GM23338 (cell line): ENCODE data around the gene CLCN6. TPM values are rescaled to one million over a fixed set of nuclear protein-coding genes. Genes with fewer than 3 reads are reported as not detected.

Experiments used
- ATAC-seq: fragments of 200-7000 bp; cut with Tn5 transposase; 3 replicates; pipeline ENCODE4 v1.9.1; 2020
- DNase-seq: peaks from one replicate; pipeline ENCODE4 v3.0.0-alpha.2; 2015; ENCODE audit warnings: low spot score
- H2AFZ ChIP-seq: fragments of 200-600 bp; sonication (generic); 2 replicates; pipeline ENCODE4 v1.8.0; 2016; ENCODE audit warnings: antibody characterized with exemption, mild to moderate bottlenecking, moderate library complexity
- H3F3A ChIP-seq: fragments of 200-600 bp; sonication (generic); replicated peaks from 2 replicates; pipeline ENCODE4 v1.8.0; 2017; ENCODE audit warnings: antibody characterized with exemption, mixed run types, low read depth
- H3K27ac ChIP-seq: fragments of 200-600 bp; sonication (generic); 2 replicates; pipeline ENCODE4 v1.6.1; 2016; ENCODE audit warnings: low read depth
- H3K27me3 ChIP-seq: fragments of 200-600 bp; sonication (generic); 2 replicates; pipeline ENCODE4 v1.8.0; 2016; ENCODE audit warnings: mild to moderate bottlenecking, mixed run types, moderate library complexity; ENCODE audit not compliant: insufficient read depth
- H3K36me3 ChIP-seq: fragments of 200-600 bp; sonication (generic); 2 replicates; pipeline ENCODE4 v1.8.0; 2016; ENCODE audit warnings: mild to moderate bottlenecking; ENCODE audit not compliant: insufficient read depth
- H3K4me1 ChIP-seq: fragments of 200-600 bp; sonication (generic); 2 replicates; pipeline ENCODE4 v1.8.0; 2016; ENCODE audit warnings: mild to moderate bottlenecking, moderate library complexity; ENCODE audit not compliant: insufficient read depth
- H3K4me2 ChIP-seq: fragments of 200-600 bp; sonication (generic); 2 replicates; pipeline ENCODE4 v1.7.1; 2017; ENCODE audit warnings: mixed run types
- H3K4me3 ChIP-seq: fragments of 200-600 bp; sonication (generic); 2 replicates; pipeline ENCODE4 v1.6.1; 2016; ENCODE audit warnings: mixed run types
- H3K79me2 ChIP-seq: fragments of 200-600 bp; sonication (generic); replicated peaks from 2 replicates; pipeline ENCODE4 v1.8.0; 2017; ENCODE audit warnings: mild to moderate bottlenecking; ENCODE audit not compliant: insufficient read depth
- H3K9me2 ChIP-seq: fragments of 200-600 bp; sonication (generic); 2 replicates; pipeline ENCODE4 v1.8.0; 2017; ENCODE audit not compliant: insufficient read depth
- H4K20me1 ChIP-seq: fragments of 200-600 bp; sonication (generic); replicated peaks from 2 replicates; pipeline ENCODE4 v1.8.0; 2017; ENCODE audit warnings: mild to moderate bottlenecking; ENCODE audit not compliant: insufficient read depth
- H3K27ac Mint-ChIP-seq: 2 replicates; pipeline ENCODE4 v1.8.0; 2020; ENCODE audit warnings: inconsistent platforms, mild to moderate bottlenecking, moderate library complexity, mixed read lengths
- H3K27me3 Mint-ChIP-seq: 3 replicates; pipeline ENCODE4 v1.8.0; 2022; ENCODE audit warnings: low read depth, mild to moderate bottlenecking, moderate library complexity, mixed read lengths, inconsistent platforms; ENCODE audit not compliant: insufficient read depth, poor library complexity
- H3K36me3 Mint-ChIP-seq: 3 replicates; pipeline ENCODE4 v1.8.0; 2021; ENCODE audit warnings: low read depth, mild to moderate bottlenecking, inconsistent platforms, moderate library complexity, mixed read lengths
- H3K4me1 Mint-ChIP-seq: 3 replicates; pipeline ENCODE4 v1.8.0; 2020; ENCODE audit warnings: mild to moderate bottlenecking, inconsistent platforms, mixed read lengths
- H3K4me3 Mint-ChIP-seq: 3 replicates; pipeline ENCODE4 v1.8.0; 2021; ENCODE audit warnings: moderate library complexity, mild to moderate bottlenecking, inconsistent platforms, mixed read lengths
- H3K9me3 Mint-ChIP-seq: 3 replicates; pipeline ENCODE4 v1.8.0; 2020; ENCODE audit warnings: moderate library complexity, mild to moderate bottlenecking, inconsistent platforms, mixed read lengths
- CREB1 ChIP-seq: fragments of 250-450 bp; sonication (Bioruptor Pico); IDR thresholded peaks from 2 replicates; pipeline ENCODE4 v1.5.0; 2020; ENCODE audit warnings: low read depth, mild to moderate bottlenecking, moderate library complexity
- CTCF ChIP-seq, 2 experiments: fragments of 200-600 bp in 1 of 2; sonication (generic) in 1 of 2; conservative IDR thresholded peaks; 2 replicates each; pipeline versions ENCODE4 v1.5.1 to v1.6.1; 2016 to 2017; ENCODE audit warnings: antibody characterized with exemption in 2 of 2, low read depth in 2 of 2, mild to moderate bottlenecking in 2 of 2, moderate library complexity in 1 of 2
- ETS1 ChIP-seq: IDR thresholded peaks from 2 replicates; pipeline ENCODE4 v1.6.1; 2016; ENCODE audit warnings: antibody characterized with exemption
- EZH2 ChIP-seq: fragments of 200-600 bp; sonication (generic); IDR thresholded peaks from one replicate; pipeline ENCODE4 v1.8.0; 2017; ENCODE audit warnings: antibody characterized with exemption, mild to moderate bottlenecking, low read depth; ENCODE audit not compliant: unreplicated experiment
- EZH2phosphoT487 ChIP-seq: fragments of 200-600 bp; sonication (generic); IDR thresholded peaks from one replicate; pipeline ENCODE4 v1.8.1; 2018; ENCODE audit warnings: antibody characterized with exemption; ENCODE audit not compliant: unreplicated experiment
- JUNB ChIP-seq: IDR thresholded peaks from one replicate; pipeline ENCODE4 v1.6.1; 2016; ENCODE audit warnings: antibody characterized with exemption; ENCODE audit not compliant: unreplicated experiment
- NANOG ChIP-seq: IDR thresholded peaks from 2 replicates; pipeline ENCODE4 v1.6.1; 2016; ENCODE audit warnings: antibody characterized with exemption, borderline replicate concordance
- POLR2AphosphoS5 ChIP-seq: IDR thresholded peaks from 2 replicates; pipeline ENCODE4 v1.6.1; 2016; ENCODE audit warnings: antibody characterized with exemption, low read depth
- REST ChIP-seq: IDR thresholded peaks from one replicate; pipeline ENCODE4 v1.6.1; 2018; ENCODE audit warnings: antibody characterized with exemption; ENCODE audit not compliant: unreplicated experiment
- STAT1 ChIP-seq: IDR thresholded peaks from one replicate; pipeline ENCODE4 v1.6.1; 2016; ENCODE audit warnings: antibody characterized with exemption; ENCODE audit not compliant: unreplicated experiment
- ZNF114 ChIP-seq: fragments of 250-450 bp; sonication (Bioruptor Pico); IDR thresholded peaks from 2 replicates; pipeline ENCODE4 v1.5.0; 2020; ENCODE audit warnings: mild to moderate bottlenecking, moderate library complexity
- ZNF331 ChIP-seq: fragments of 250-450 bp; sonication (Bioruptor Pico); IDR thresholded peaks from 2 replicates; pipeline ENCODE4 v1.5.0; 2020; ENCODE audit warnings: low read depth, mild to moderate bottlenecking, moderate library complexity
- ZNF462 ChIP-seq: fragments of 250-450 bp; sonication (Bioruptor Pico); IDR thresholded peaks from 2 replicates; pipeline ENCODE4 v1.5.0; 2020; ENCODE audit warnings: mild to moderate bottlenecking, moderate library complexity
- polyA plus RNA-seq: library from polyadenylated mRNA; unstranded; fragments of >200 nt; fragmentation: Nextera tagmentation; extraction: Ambion mirVana; gene quantifications from 2 replicates; pipeline ENCODE4 v1.2.1, GENCODE V29; 2016
- total RNA-seq: library from RNA; depleted of rRNA; stranded (reverse); fragments of >200 nt; shearing (Covaris generic); gene quantifications from 2 replicates; pipeline ENCODE4 v1.2.3, GENCODE V29; 2014

CLCN6 gene
- total and polyA plus RNA-seq, 2 experiments from 2014 or later: 16.0 to 22.6 TPM

- Histone ChIP-seq H3K27me3 (no peaks in the 10 kb centered on the region), H3K4me2 (no peak overlapping the region), H3K79me2 (no peaks in the 10 kb centered on the region), H2AFZ (no peak overlapping the region), H4K20me1 (no peaks in the 10 kb centered on the region; the same call in 1 of the 2 replicates), H3K27ac (no peak overlapping the region), H3F3A (peaks cover 2% of the 10 kb centered on the region; the same call in 1 of the 2 replicates), H3K4me3 (no peak overlapping the region), H3K4me1 (peaks cover 16% of the 10 kb centered on the region), H3K36me3 (no peaks in the 10 kb centered on the region), H3K9me2 (no peaks in the 10 kb centered on the region)
- no peaks in the 10 kb centered on the region for H3K9me3 Mint-ChIP-seq
- H3K4me1 Mint-ChIP-seq: peaks cover 11% of the 10 kb centered on the region; the same call in 2 of the 3 replicates
- H3K4me3 Mint-ChIP-seq: no peak overlapping the region
- H3K27me3 Mint-ChIP-seq: peaks cover 8% of the 10 kb centered on the region
- no peak for DNase-seq
- peaks cover 24% of the 10 kb centered on the region for H3K36me3 Mint-ChIP-seq
- H3K27ac Mint-ChIP-seq: no peak overlapping the region
- no peak for ATAC-seq
- TF ChIP-seq REST (no peak), EZH2phosphoT487 (no peak), CTCF (conservative IDR thresholded peaks at IDR 0.05; ENCODE audit: low read depth in 2 of 2) (no peak), ZNF114 (CRISPR knock-in tag) (no peak), EZH2 (no peak), JUNB (no peak), ZNF462 (CRISPR knock-in tag) (no peak), STAT1 (no peak), CREB1 (CRISPR knock-in tag) (no peak), NANOG (no peak), POLR2AphosphoS5 (no peak), ETS1 (no peak), ZNF331 (CRISPR knock-in tag) (no peak)
These were observed 13.9 kb upstream of the CLCN6 start for GRCh38 chr1:11792106-11792505.
